DND-41 (cell line): ENCODE results near the gene LILRB3.

Source experiments
- ATAC-seq: fragments of 200-7000 bp; cut with Tn5 transposase; 3 replicates; pipeline ENCODE4 v1.9.1; 2021; ENCODE audit warnings: low read depth; ENCODE audit not compliant: insufficient read depth
- DNase-seq: peaks from one replicate; pipeline ENCODE4 v3.0.0-alpha.2; 2020
- H2AFZ ChIP-seq: 2 replicates; pipeline ENCODE4 v1.6.0; 2012; ENCODE audit warnings: low read depth, low read length
- H3K27ac ChIP-seq: 2 replicates; pipeline ENCODE4 v1.5.1; 2012; ENCODE audit warnings: low read length, inconsistent platforms
- H3K27me3 ChIP-seq: fragments of 200-600 bp; sonication (generic); 2 replicates; pipeline ENCODE4 v1.6.0; 2012; ENCODE audit warnings: low read length, mild to moderate bottlenecking, inconsistent platforms; ENCODE audit not compliant: insufficient read depth, poor library complexity
- H3K36me3 ChIP-seq: 2 replicates; pipeline ENCODE4 v1.5.1; 2012; ENCODE audit warnings: low read length, inconsistent platforms; ENCODE audit not compliant: insufficient read depth
- H3K4me1 ChIP-seq: 2 replicates; pipeline ENCODE4 v1.5.1; 2012; ENCODE audit warnings: mild to moderate bottlenecking, low read length; ENCODE audit not compliant: insufficient read depth
- H3K4me2 ChIP-seq: 2 replicates; pipeline ENCODE4 v1.6.0; 2012; ENCODE audit warnings: mild to moderate bottlenecking, moderate library complexity, low read length, inconsistent platforms; ENCODE audit not compliant: insufficient read depth
- H3K4me3 ChIP-seq, 2 experiments: fragments of 200-600 bp in 1 of 2; shearing (Covaris generic) in 1 of 2; 2 replicates each; pipeline ENCODE4 v1.5.1; 2012 to 2016; ENCODE audit warnings: inconsistent platforms in 2 of 2, low read length in 2 of 2, mild to moderate bottlenecking in 2 of 2, low read depth in 1 of 2, moderate library complexity in 1 of 2
- H3K79me2 ChIP-seq: 2 replicates; pipeline ENCODE4 v1.6.0; 2012; ENCODE audit warnings: low read length, inconsistent platforms; ENCODE audit not compliant: insufficient read depth
- H3K9ac ChIP-seq: 2 replicates; pipeline ENCODE4 v1.6.0; 2012; ENCODE audit warnings: low read depth, mild to moderate bottlenecking, inconsistent platforms, low read length, moderate library complexity
- H3K9me3 ChIP-seq: 2 replicates; pipeline ENCODE4 v1.5.1; 2012; ENCODE audit warnings: low read length, moderate library complexity, mild to moderate bottlenecking, inconsistent platforms; ENCODE audit not compliant: insufficient read depth, severe bottlenecking
- H4K20me1 ChIP-seq: 2 replicates; pipeline ENCODE4 v1.6.0; 2012; ENCODE audit warnings: low read length; ENCODE audit not compliant: insufficient read depth
- CTCF ChIP-seq: IDR thresholded peaks from 2 replicates; pipeline ENCODE4 v1.5.1; 2012; ENCODE audit warnings: borderline replicate concordance, low read length, moderate library complexity, mild to moderate bottlenecking; ENCODE audit not compliant: poor library complexity, severe bottlenecking; ENCODE audit errors: extremely low read depth
- EZH2 ChIP-seq: IDR thresholded peaks from 3 replicates; pipeline ENCODE4 v1.6.1; 2012; ENCODE audit warnings: borderline replicate concordance, low read depth, mild to moderate bottlenecking, moderate library complexity, low read length, inconsistent platforms; ENCODE audit not compliant: severe bottlenecking

Gene LILRB3

GRCh38 chr19:54190503-54191010 is 32.2 kb downstream of the LILRB3 start:
- TF ChIP-seq EZH2 (no peak), CTCF (no peak)
- Histone ChIP-seq H3K79me2 (peaks cover 37% of the 10 kb centered on the region), H3K9ac (peak overlapping the region; percentile 80), H3K4me1 (peaks cover 37% of the 10 kb centered on the region), H4K20me1 (peaks cover 16% of the 10 kb centered on the region), H3K9me3 (no peaks in the 10 kb centered on the region), H2AFZ (peak overlapping the region; percentile 83), H3K27me3 (no peaks in the 10 kb centered on the region), H3K4me2 (peak overlapping the region; percentile 88), H3K4me3 (peak overlapping the region; percentile 47 to 66; a peak in 3 of 4 replicates), H3K27ac (peak overlapping the region; percentile 98), H3K36me3 (peaks cover 29% of the 10 kb centered on the region)
- DNase-seq, result peak; percentile 100
- peak; percentile 70 for ATAC-seq

GRCh38 chr19:54189735-54190502 is 32.9 kb downstream of the LILRB3 start:
- Histone ChIP-seq H2AFZ (peak overlapping the region; percentile 83), H3K36me3 (peaks cover 29% of the 10 kb centered on the region), H3K4me3 (peak overlapping the region; percentile 30 to 73; a peak in 3 of 4 replicates), H4K20me1 (peaks cover 16% of the 10 kb centered on the region), H3K27ac (peak overlapping the region; percentile 98), H3K27me3 (no peaks in the 10 kb centered on the region), H3K9me3 (no peaks in the 10 kb centered on the region), H3K4me1 (peaks cover 37% of the 10 kb centered on the region), H3K4me2 (peak overlapping the region; percentile 69), H3K9ac (peak overlapping the region; percentile 84), H3K79me2 (peaks cover 37% of the 10 kb centered on the region)
- TF ChIP-seq CTCF (no peak), EZH2 (no peak)
- DNase-seq, result peak; percentile 100
- peak; percentile 66 for ATAC-seq

GRCh38 chr19:54189145-54189734 is 33.6 kb downstream of the LILRB3 start, which contains the start of gene MBOAT7:
MBOAT7 (minus strand) TSS chr19:54189580; CDS start chr19:54188508, 1,072 bp downstream.
- Histone ChIP-seq H2AFZ (peak within 1 kb of the TSS; percentile 83), H3K9ac (peak within 1 kb of the TSS; percentile 84), H3K27me3 (no peaks in the 10 kb centered on the region), H3K4me1 (peaks cover 37% of the 10 kb centered on the region), H3K79me2 (peaks cover 37% of the 10 kb centered on the region), H3K4me3 (peak within 1 kb of the TSS; percentile 60 to 73; a peak in 3 of 4 replicates), H3K9me3 (no peaks in the 10 kb centered on the region), H3K36me3 (peaks cover 26% of the 10 kb centered on the region), H3K27ac (peak within 1 kb of the TSS; percentile 98), H3K4me2 (peak within 1 kb of the TSS; percentile 69), H4K20me1 (peaks cover 16% of the 10 kb centered on the region)
- ATAC-seq, result peak; percentile 6
- DNase-seq, result no peak
- TF ChIP-seq CTCF (peak; percentile 35), EZH2 (no peak)
